GM10847 (cell line): ENCODE results near the gene CYP39A1.

Source experiments
- POLR2A ChIP-seq: IDR thresholded peaks from 2 replicates; pipeline ENCODE4 v1.6.1; 2011; ENCODE audit not compliant: insufficient read length; ENCODE audit errors: extremely low read depth

The CYP39A1 gene

DNA sequence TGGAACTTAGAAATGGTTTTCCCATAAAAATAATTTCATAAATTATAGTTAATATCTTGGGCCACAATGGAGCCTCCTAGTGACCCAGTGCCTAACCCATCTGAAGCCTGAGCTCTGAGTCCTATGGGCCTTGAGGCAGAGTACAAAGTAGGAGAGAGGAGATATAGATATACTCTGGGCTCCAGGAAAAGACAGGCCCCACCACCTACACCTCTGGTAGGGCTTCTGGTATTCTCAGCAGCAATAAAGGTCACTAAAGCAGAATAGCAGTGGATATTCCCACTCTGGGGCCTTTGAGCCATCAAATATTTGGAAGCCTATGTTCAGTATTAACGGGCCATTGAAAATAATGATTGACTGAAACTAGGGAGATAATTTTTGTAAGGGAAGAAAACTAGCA, 24.1 kb downstream of the CYP39A1 start:
- TF ChIP-seq POLR2A: no peak

DNA sequence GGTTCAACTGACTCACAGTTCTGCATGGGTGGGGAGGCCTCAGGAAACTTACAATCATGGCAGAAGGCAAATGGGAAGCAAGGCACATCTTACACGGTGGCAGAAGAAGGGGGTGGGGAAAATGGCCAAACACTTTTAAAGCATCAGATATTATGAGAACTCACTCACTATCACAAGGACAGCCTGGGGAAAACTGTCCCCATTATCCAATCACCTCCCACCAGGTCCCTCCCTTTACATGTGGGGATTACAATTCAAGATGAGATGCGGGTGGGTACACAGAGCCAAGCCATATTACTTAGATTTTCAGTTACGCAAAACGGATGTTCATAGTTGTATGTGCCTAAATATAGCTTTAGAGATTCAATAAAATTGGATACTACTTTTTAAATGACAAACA, 25.6 kb downstream of the CYP39A1 start:
- no peak for TF ChIP-seq POLR2A

DNA sequence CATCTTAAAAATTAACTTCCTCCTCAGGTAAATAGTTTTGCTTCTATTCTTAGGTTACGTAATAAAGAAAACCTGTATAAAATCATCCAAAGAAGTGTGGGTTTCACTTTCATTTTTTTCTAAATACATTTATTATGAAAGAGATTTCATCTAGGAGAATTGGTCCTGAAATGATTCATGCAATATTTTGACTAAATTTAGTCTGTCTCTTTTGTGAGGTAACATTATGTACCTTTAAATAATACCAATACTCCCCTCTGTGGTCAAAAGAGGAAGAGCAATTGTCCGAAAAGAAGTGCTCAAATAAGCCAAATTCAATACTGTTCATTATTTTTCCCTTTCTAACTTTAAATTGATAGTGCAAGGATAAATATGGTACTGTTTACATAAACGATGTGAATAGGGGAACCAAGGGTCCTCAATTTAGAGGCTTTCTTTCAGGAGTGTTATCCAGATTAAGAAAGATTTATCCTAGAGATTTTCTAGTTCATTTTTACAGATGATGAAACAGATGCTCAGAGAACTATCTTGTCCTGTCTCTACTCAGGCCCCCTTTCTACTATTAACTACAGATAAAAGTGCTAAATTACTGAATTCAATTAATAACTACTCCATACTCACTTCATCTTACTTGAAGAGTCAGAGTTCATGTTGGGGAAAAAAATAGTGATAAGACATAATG, 26.2 kb downstream of the CYP39A1 start:
- TF ChIP-seq POLR2A: no peak

DNA sequence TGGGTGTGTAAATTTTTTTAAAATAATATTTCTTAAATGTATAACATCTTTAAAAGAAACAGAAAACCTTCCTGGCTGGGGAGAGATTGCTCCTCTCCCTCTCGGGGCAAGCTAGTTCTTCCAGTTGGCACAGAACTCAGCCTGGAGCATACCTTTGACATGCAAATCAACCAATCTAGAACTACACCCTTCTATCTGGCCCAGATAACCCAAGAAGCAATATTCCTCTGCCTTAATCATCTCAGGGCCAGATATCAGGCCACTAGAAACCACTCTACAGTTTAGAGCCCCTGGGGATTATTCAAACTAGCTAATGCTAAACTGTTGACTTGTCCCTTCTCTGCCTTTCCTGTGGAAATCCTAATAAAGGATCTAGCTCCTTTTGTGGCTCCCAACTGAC, 33.9 kb downstream of the CYP39A1 start:
- TF ChIP-seq POLR2A: no peak

DNA sequence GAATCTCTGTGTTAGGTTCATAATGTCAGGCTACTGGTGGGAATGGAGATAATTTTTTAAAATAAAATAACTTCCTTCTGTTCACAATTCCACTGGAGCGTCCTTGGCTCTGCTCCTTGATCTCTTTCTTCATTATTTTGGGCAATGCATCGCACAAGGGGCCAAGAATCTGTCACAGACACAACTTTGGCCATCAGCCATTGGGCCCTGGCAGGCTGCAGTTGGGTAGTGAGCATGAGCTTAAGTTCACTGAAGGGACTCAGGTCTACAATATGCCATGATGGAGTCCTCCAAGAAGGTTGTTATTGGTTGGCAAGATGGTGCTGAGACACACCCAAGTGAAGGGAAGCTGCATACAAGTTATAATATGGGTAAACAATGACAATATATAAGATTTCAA, 40.0 kb downstream of the CYP39A1 start:
- no peak for TF ChIP-seq POLR2A

DNA sequence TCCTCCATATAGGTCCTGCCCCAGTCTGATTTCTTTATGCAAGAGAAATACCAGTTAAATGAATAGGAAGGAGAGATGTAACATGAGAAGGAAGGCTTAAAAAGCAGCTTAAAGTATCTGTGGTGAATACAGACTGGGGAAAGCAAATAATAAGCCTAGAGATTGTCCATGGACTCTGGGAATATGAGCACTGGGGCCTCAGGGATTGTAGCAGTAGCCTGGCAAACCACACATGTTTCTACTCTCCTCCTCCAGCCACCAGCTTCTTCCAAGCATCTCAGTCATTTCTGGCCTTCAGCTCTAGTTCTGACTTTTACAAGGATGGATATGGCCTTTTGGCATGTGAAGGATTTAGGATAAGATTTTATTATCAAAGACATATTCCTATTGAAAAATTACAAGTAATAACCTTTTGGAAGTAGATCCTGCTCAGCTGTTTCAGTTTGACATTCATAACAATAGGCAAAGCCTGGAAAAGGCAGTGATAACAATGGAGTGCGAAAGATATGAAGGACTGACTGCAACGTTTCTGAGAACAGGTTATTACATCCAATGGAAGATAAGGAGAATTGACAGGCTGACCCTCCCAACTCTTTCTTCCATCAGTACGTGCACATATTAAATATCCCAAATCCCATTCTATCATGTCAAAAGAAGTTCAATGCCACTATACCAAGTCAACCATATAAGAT, 41.6 kb downstream of the CYP39A1 start:
- no peak for TF ChIP-seq POLR2A

DNA sequence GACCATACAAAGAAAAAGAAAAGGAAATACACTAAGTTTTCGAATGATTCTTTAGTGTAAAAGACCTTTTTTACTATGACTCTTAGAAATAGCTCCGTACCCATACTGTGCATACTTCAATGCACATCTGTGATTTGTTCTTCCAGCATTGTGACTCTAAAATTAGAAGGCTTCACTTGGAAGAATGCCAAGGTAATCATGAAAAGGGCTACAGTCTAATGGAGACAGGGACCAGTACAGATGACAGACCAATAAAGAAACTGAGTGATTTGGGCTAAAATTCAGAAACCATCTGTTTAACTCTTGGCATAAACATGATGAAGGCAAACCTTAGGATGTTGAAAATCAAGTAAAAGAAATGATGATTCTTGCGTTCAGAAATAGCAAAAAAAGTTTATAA, 46.3 kb downstream of the CYP39A1 start:
- no peak for TF ChIP-seq POLR2A

DNA sequence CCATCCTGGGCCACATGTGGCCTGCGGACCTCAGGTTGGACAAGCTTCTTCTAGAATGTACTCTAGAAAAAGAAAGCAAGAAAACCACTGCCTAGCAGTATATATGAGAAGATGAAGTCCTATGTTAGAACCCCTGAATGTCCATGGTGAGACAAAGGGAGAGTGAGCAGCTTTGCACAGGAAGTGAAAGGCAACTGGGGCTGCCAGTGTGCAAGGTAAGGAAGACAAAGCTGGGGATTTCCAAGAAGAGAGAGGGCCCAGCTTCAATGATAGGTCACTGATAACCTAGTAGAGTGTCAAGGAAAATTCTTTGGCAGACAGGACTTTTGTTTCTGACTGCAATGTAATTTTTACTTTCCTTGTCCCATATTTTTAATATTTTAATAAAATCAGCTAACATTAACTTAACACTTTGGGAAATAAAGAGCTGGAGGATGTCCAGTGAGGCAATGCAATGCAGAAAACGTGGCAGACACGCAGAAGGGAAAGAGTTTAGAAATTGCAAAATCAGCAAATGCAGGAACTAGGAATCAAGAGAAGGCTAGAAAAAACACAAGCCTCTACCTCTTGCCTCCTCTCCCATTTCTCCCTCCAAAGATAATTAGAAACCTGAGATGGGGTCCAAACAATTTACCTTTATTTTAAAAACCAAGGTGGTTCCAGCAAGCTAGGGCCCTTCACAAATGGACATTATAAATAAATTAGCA, 47.4 kb downstream of the CYP39A1 start:
- no peak for TF ChIP-seq POLR2A

DNA sequence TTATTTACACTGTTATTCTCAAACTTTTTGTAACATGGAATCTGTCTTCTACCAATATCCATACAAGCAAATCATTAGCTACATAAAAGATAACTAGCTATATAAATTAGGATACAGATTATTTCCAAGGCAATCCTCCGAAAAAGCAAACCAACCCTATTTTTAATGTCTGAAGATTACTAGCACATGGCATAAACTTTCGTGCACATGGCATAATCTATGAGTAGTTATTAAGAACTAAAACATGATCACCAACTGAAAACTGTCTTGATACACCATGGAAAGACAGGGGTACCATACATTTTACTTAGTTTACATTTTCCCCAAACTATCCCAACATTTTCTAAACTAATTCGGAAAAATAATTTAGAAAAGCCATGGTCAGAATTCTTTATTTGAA, 54.4 kb downstream of the CYP39A1 start:
- TF ChIP-seq POLR2A: no peak

DNA sequence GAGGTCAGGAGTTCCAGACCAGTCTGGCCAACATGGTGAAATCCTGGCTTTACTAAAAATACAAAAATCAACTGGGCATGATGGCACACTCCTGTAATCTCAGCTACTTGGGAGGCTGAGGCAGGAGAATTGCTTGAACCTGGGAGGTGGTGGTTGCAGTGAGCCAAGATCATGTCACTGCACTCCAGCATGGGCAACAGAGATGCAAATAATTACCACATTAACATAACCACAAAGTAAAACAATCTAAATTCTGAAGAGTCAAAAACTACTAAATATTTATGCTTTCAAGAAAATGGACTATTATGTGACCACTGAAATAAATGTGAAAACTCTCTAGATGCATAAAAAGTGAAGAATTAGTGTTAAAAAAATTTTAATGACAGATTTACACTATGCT, 59.9 kb downstream of the CYP39A1 start:
- TF ChIP-seq POLR2A: no peak

DNA sequence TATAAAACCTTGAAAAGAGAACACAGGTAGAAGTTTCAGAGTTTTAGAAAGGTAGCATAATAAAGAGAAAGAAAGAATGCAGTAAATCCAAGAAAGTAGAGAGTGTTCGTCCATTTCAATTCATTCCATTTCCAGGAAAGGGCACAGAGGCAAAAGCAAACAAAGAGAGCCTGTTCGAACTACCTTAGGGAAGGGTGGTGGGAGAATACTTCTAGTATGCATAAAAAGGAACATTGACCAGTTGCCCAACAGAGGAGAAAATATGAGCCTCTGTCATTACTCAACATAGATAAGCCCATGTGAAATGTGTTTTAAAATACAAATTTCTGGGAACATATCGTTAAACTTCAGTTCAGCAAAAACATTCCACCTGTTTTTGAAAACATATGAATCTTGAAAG, 60.6 kb downstream of the CYP39A1 start:
- TF ChIP-seq POLR2A: no peak

DNA sequence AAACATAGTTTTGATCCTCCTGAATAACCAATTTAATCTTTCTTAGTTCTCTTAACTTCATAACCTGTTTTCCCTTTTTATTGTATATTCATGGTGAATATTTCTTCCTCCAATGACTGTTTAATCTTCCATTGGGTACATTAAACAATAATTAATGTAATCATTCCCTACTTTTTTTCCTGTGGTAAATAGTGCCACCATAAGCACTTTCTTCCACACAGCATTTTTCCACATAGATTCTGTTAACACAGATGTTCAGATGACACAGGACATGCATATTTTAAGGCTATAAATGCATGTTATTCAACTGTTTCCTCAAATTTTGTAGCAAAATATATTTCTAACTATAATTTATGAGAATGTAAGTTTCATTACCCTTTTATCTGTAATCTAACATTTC, 61.9 kb downstream of the CYP39A1 start:
- TF ChIP-seq POLR2A: no peak

DNA sequence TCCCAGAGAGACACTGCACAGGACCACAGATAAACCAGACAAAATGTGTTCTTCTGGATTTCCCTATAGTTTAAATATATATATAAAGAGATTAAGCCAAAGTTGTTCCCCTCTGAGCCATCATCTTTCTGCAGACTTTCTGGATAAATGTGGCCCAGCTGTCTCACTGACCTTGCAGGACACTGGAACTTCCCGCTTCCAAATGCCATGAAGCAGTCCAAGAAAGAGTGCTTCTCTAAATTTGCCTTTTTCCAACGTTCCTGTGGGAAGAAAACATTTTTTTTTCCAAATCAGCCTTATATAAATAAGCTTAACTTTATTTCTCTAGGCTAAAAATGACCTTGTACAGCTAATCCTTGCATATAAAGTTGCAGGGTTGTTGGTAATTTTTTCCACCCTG, 65.7 kb downstream of the CYP39A1 start:
- TF ChIP-seq POLR2A: no peak

DNA sequence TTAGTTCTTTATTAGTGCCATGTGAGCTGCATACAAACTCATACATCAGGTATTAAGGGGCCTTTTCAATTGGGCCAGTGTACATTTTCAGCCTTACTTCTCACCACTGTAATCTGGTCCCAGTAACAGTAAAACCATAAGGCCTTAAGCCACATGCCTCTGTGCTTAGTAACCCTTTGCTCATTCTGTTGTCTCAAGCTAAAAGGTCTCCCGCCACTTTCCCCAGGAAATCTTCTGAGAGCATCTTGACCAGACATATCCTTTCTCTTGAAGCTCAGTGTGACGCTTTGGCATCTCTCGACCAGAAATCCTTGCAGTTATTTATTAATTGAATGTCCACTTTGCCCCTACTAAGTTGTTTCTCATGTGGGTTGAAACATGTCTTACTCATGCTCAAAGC, 68.0 kb downstream of the CYP39A1 start:
- no peak for TF ChIP-seq POLR2A

DNA sequence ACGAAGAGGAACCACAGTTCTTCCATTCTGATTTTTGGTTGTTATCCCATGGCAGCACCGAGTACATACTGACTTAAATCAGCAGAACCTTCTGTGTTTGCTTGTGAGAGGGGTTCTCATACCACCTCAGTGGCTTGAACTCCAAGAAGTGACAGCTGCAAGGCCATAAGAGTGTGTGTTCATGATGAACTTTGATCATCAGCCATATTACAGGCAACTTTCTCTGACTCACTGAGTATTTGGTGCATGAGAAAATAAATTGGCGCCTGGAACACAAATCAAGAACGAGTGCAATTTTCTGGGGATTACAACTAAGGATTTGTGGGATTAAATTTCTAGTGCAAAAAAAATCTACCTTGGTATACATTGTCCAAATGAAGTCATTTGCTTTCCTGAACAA, 68.9 kb downstream of the CYP39A1 start:
- no peak for TF ChIP-seq POLR2A

DNA sequence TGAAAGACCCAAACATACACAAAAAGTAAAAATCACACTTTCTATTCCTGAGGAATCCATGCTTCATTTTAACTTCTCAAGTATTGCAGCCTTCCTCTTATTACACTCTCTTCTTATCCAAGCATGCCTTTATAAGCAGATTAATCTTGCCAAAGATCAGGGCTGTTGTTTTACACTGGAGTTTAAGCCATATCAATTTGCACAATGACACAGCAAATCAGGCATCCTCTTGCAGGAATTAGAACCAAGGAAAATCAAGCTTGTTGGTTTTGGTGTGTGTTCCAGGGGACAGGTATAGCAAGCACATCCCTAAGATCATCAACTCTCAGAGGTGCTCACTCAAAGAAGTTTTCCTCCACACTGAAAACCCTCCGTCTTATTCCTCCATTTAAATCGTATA, 69.5 kb downstream of the CYP39A1 start:
- TF ChIP-seq POLR2A: no peak
